Mammary epithelial cell (primary cell): ENCODE measurements around the gene STARD13.

Source experiments
- CTCF ChIP-seq, 2 donors: IDR thresholded peaks in 1 of 2; conservative IDR thresholded peaks in 1 of 2; 2 replicates each; pipeline ENCODE4 v1.5.1; 2011 to 2012; ENCODE audit warnings: inconsistent platforms in 2 of 2, low read length in 2 of 2, mild to moderate bottlenecking in 2 of 2, control low read depth in 1 of 2, low read depth in 1 of 2; ENCODE audit not compliant: insufficient read depth in 1 of 2; ENCODE audit errors: extremely low read depth in 1 of 2
- EZH2 ChIP-seq: IDR thresholded peaks from 2 replicates; pipeline ENCODE4 v1.6.1; 2012; ENCODE audit warnings: low read length, inconsistent platforms, borderline replicate concordance

- TF ChIP-seq CTCF (conservative IDR thresholded peaks at IDR 0.05 in 1 of 2, IDR thresholded peaks at IDR 0.05 in 1 of 2; ENCODE audit: extremely low read depth in 1 of 2, insufficient read depth in 1 of 2, low read depth in 1 of 2, low read length in 2 of 2) (no peak), EZH2 (no peak)
Measured at GRCh38 chr13:33150126-33150525, 135.4 kb downstream of the STARD13 start.
